HL-60 (cell line): ENCODE measurements around the gene EML3.
"Not testable (repeated sequence)": the region's sequence is repeated elsewhere in the genome, so short reads cannot be mapped to it uniquely, and the experiment has no call there.

Source experiments
- DNase-seq, 2 experiments: peaks; one replicate each; pipeline ENCODE4 v3.0.0-alpha.2; 2010 to 2020; ENCODE audit warnings: low read depth in 1 of 2, low spot score in 1 of 2
- H3K27ac ChIP-seq: fragments of 250-450 bp; sonication (Bioruptor Pico); replicated peaks from 2 replicates; pipeline ENCODE4 v1.5.1; 2020; ENCODE audit warnings: mild to moderate bottlenecking, moderate library complexity
- H3K27me3 ChIP-seq: fragments of 250-450 bp; sonication (Bioruptor Pico); 2 replicates; pipeline ENCODE4 v1.5.1; 2021; ENCODE audit warnings: mild to moderate bottlenecking, moderate library complexity; ENCODE audit not compliant: insufficient read depth, poor library complexity, severe bottlenecking
- H3K4me3 ChIP-seq: replicated peaks from 2 replicates; pipeline ENCODE4 v1.5.1; 2011; ENCODE audit warnings: mild to moderate bottlenecking, control low read depth, low read length; ENCODE audit not compliant: insufficient read depth
- GABPA ChIP-seq: IDR thresholded peaks from 2 replicates; pipeline ENCODE4 v1.6.1; 2012; ENCODE audit warnings: low read depth
- POLR2AphosphoS5 ChIP-seq: IDR thresholded peaks from 2 replicates; pipeline ENCODE4 v1.6.1; 2012; ENCODE audit warnings: low read depth
- REST ChIP-seq: IDR thresholded peaks from 2 replicates; pipeline ENCODE4 v1.6.1; 2012; ENCODE audit warnings: low read depth; ENCODE audit not compliant: insufficient replicate concordance
- SPI1 ChIP-seq: IDR thresholded peaks from 2 replicates; pipeline ENCODE4 v1.6.1; 2012; ENCODE audit warnings: low read depth, mild to moderate bottlenecking, borderline replicate concordance
- TF ChIP-seq, protein P1 (sequence below): IDR thresholded peaks from one replicate; pipeline ENCODE4 v1.5.1; 2011; ENCODE audit warnings: low read length, control low read depth, inconsistent platforms; ENCODE audit not compliant: insufficient read depth

The EML3 gene

GRCh38 chr11:62572431-62572830, 40.1 kb downstream of the EML3 start:
- no peaks in the 10 kb centered on the region for H3K27me3 ChIP-seq
- DNase-seq: no peak
- TF ChIP-seq REST: no peak
- no peak for TF ChIP-seq GABPA
- TF ChIP-seq, protein P1, sequence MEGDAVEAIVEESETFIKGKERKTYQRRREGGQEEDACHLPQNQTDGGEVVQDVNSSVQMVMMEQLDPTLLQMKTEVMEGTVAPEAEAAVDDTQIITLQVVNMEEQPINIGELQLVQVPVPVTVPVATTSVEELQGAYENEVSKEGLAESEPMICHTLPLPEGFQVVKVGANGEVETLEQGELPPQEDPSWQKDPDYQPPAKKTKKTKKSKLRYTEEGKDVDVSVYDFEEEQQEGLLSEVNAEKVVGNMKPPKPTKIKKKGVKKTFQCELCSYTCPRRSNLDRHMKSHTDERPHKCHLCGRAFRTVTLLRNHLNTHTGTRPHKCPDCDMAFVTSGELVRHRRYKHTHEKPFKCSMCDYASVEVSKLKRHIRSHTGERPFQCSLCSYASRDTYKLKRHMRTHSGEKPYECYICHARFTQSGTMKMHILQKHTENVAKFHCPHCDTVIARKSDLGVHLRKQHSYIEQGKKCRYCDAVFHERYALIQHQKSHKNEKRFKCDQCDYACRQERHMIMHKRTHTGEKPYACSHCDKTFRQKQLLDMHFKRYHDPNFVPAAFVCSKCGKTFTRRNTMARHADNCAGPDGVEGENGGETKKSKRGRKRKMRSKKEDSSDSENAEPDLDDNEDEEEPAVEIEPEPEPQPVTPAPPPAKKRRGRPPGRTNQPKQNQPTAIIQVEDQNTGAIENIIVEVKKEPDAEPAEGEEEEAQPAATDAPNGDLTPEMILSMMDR: no peak
- TF ChIP-seq POLR2AphosphoS5: no peak
- TF ChIP-seq SPI1: no peak
- H3K4me3 ChIP-seq: peak overlapping the region; percentile 70
- peak overlapping the region; percentile 85 for H3K27ac ChIP-seq

DNA sequence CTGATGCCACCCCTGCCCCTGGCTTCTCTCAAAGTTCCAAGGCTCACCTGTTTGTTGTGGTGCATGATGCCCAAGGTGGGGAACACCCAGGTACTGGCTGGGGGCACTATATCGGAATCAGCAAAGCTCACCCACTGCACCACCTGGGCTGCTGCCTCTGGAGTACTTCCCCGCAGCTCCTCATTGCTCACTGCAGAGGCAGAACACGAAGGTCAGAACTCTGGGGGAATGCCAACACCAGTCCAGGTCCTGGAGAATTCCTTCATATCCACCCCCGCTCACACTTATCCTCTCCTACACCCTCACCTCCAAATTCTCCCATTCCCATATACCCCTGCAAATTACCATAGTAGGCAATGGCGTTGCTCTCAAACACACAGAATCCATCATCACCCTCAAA, 41.1 kb downstream of the EML3 start:
- H3K27me3 ChIP-seq, DNase-seq: not testable (repeated sequence)
- Histone ChIP-seq H3K27ac (peak overlapping the region; percentile 85), H3K4me3 (peak overlapping the region; percentile 15; the same call in 1 of the 2 replicates)

- not testable (repeated sequence) for DNase-seq, H3K27ac ChIP-seq, H3K4me3 ChIP-seq, H3K27me3 ChIP-seq
These were observed 41.7 kb downstream of the EML3 start for GRCh38 chr11:62570903-62571302.

DNA sequence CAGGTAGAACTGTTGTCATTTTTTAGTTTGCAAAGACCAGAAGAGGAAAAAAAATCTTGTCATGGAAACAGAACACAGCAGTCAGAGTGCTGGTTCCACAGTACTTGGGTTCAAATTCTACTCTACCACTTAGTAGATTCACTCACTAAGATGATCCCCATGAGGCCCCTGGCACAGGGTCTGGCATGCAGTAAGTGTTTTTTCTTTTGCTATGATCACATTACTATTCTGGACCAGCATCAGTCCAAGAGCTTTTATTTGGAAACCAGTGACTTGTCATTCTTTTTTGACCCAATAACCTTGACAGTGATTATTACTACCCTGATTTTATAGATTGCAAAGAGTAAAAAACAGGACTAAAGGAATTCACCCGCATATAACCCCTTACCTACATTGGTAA, 43.0 kb downstream of the EML3 start:
- no peak overlapping the region for H3K27ac ChIP-seq
- no peak overlapping the region for H3K4me3 ChIP-seq
- no peaks in the 10 kb centered on the region for H3K27me3 ChIP-seq
- TF ChIP-seq POLR2AphosphoS5 (no peak), REST (no peak)
- no peak for DNase-seq

GRCh38 chr11:62567018-62567633, 45.4 kb downstream of the EML3 start:
- H3K4me3 ChIP-seq: no peak overlapping the region
- peak in 1 of 2 experiments; percentile 48 for DNase-seq
- peak overlapping the region; percentile 25 for H3K27ac ChIP-seq
- TF ChIP-seq POLR2AphosphoS5 (no peak), REST (no peak), GABPA (no peak), SPI1 (peak; percentile 29; the same call in 1 of the 2 replicates)
- TF ChIP-seq, protein P1: no peak
- H3K27me3 ChIP-seq: no peaks in the 10 kb centered on the region
